ENCODE measurements around the gene THBS1. TPM values are rescaled to one million over a fixed set of nuclear protein-coding genes. Genes with fewer than 3 reads are reported as not detected.

Gene THBS1
- total RNA-seq, 2 experiments from 2014 or later: 1.2 to 1.5 TPM

- no peaks in the 10 kb centered on the region for H3K9me3 Mint-ChIP-seq
- DNase-seq: no peak
- peaks cover 6% of the 10 kb centered on the region for H3K27me3 Mint-ChIP-seq
- peaks cover 19% of the 10 kb centered on the region for H3K4me1 Mint-ChIP-seq
- CTCF ChIA-PET: interaction anchor here (2.2 to 2.3 kb wide), 2 partner anchors 11 to 117 kb away, joined by 5 to 6 read pairs; no protein-coding TSS in a partner anchor
- no peaks in the 10 kb centered on the region for H3K36me3 Mint-ChIP-seq (ENCODE audit: low read depth)
- POLR2A ChIA-PET: interaction anchor here (1.4 to 2.6 kb wide), 2 partner anchors 11 to 16 kb away, joined by 5 to 18 read pairs; no protein-coding TSS in a partner anchor
- no peak overlapping the region for H3K4me3 Mint-ChIP-seq
- H3K27ac Mint-ChIP-seq: no peak overlapping the region
Observed at GRCh38 chr15:39640665-39641064, 59.8 kb downstream of the THBS1 start.

GRCh38 chr15:39641191-39641889 is 60.5 kb downstream of the THBS1 start:
- CTCF ChIA-PET: interaction anchor here (2.2 to 2.3 kb wide), 2 partner anchors 12 to 116 kb away, joined by 5 to 6 read pairs; no protein-coding TSS in a partner anchor
- H3K27ac Mint-ChIP-seq: no peak overlapping the region
- no peaks in the 10 kb centered on the region for H3K9me3 Mint-ChIP-seq
- no peak for DNase-seq
- POLR2A ChIA-PET: interaction anchor here (1.4 to 2.6 kb wide), 2 partner anchors 11 to 17 kb away, joined by 5 to 18 read pairs; no protein-coding TSS in a partner anchor
- no peak overlapping the region for H3K4me3 Mint-ChIP-seq
- H3K27me3 Mint-ChIP-seq: peaks cover 6% of the 10 kb centered on the region
- H3K4me1 Mint-ChIP-seq: peaks cover 19% of the 10 kb centered on the region
- H3K36me3 Mint-ChIP-seq (ENCODE audit: low read depth): no peaks in the 10 kb centered on the region

GRCh38 chr15:39642011-39642640 is 61.2 kb downstream of the THBS1 start:
- POLR2A ChIA-PET: interaction anchor here (1.4 to 2.6 kb wide), 2 partner anchors 12 to 18 kb away, joined by 5 to 18 read pairs; no protein-coding TSS in a partner anchor
- Mint-ChIP-seq H3K27ac (no peak overlapping the region), H3K27me3 (peaks cover 6% of the 10 kb centered on the region), H3K9me3 (no peaks in the 10 kb centered on the region), H3K4me3 (no peak overlapping the region), H3K4me1 (peaks cover 19% of the 10 kb centered on the region), H3K36me3 (ENCODE audit: low read depth) (no peaks in the 10 kb centered on the region)
- CTCF ChIA-PET: interaction anchor here (2.2 to 2.3 kb wide), 2 partner anchors 12 to 115 kb away, joined by 5 to 6 read pairs; no protein-coding TSS in a partner anchor
- no peak for DNase-seq

GRCh38 chr15:39643727-39644126 is 62.8 kb downstream of the THBS1 start:
- H3K4me1 Mint-ChIP-seq: peaks cover 19% of the 10 kb centered on the region
- CTCF ChIA-PET: no interaction called here

GRCh38 chr15:39644136-39644535 is 63.3 kb downstream of the THBS1 start:
- Mint-ChIP-seq H3K4me1 (peaks cover 19% of the 10 kb centered on the region), H3K36me3 (ENCODE audit: low read depth) (no peaks in the 10 kb centered on the region), H3K27ac (no peak overlapping the region), H3K27me3 (no peaks in the 10 kb centered on the region), H3K4me3 (no peak overlapping the region), H3K9me3 (no peaks in the 10 kb centered on the region)
- ChIA-PET POLR2A (interaction anchor here (0.9 to 2.1 kb wide), 2 partner anchors 15 to 21 kb away, joined by 5 to 6 read pairs; no protein-coding TSS in a partner anchor), CTCF (interaction anchor here (1.2 kb wide), 1 partner anchor 113 kb away, joined by 4 read pairs; no protein-coding TSS in a partner anchor)
- no peak for DNase-seq

More at GRCh38 chr15:39643727-39644126, 62.8 kb downstream of the THBS1 start:
- H3K36me3 Mint-ChIP-seq (ENCODE audit: low read depth): no peaks in the 10 kb centered on the region
- H3K27me3 Mint-ChIP-seq: no peaks in the 10 kb centered on the region
- no peaks in the 10 kb centered on the region for H3K9me3 Mint-ChIP-seq
- no peak for DNase-seq
- H3K27ac Mint-ChIP-seq: no peak overlapping the region
- POLR2A ChIA-PET: interaction anchor here (0.9 to 2.1 kb wide), 2 partner anchors 14 to 21 kb away, joined by 5 to 6 read pairs; no protein-coding TSS in a partner anchor
- no peak overlapping the region for H3K4me3 Mint-ChIP-seq

- no peak overlapping the region for H3K27ac Mint-ChIP-seq
- H3K4me1 Mint-ChIP-seq: peaks cover 19% of the 10 kb centered on the region
- no peaks in the 10 kb centered on the region for H3K9me3 Mint-ChIP-seq
- no peak for DNase-seq
- ChIA-PET CTCF (interaction anchor here (1.2 to 1.4 kb wide), 2 partner anchors 16 to 111 kb away, joined by 4 read pairs; no protein-coding TSS in a partner anchor), POLR2A (no interaction called here)
- no peaks in the 10 kb centered on the region for H3K36me3 Mint-ChIP-seq (ENCODE audit: low read depth)
- peaks cover 6% of the 10 kb centered on the region for H3K27me3 Mint-ChIP-seq
- H3K4me3 Mint-ChIP-seq: no peak overlapping the region
Observed at GRCh38 chr15:39645138-39645975, 64.5 kb downstream of the THBS1 start.

- H3K36me3 Mint-ChIP-seq (ENCODE audit: low read depth): no peaks in the 10 kb centered on the region
- H3K4me3 Mint-ChIP-seq: no peak overlapping the region
- peaks cover 19% of the 10 kb centered on the region for H3K4me1 Mint-ChIP-seq
- peaks cover 8% of the 10 kb centered on the region for H3K27me3 Mint-ChIP-seq
- H3K27ac Mint-ChIP-seq: no peak overlapping the region
- no peaks in the 10 kb centered on the region for H3K9me3 Mint-ChIP-seq
- no peak for DNase-seq
- ChIA-PET CTCF (interaction anchor here (1.4 kb wide), 1 partner anchor 17 kb away, joined by 4 read pairs; no protein-coding TSS in a partner anchor), POLR2A (no interaction called here)
Observed at GRCh38 chr15:39645976-39646257, 65.0 kb downstream of the THBS1 start.

GRCh38 chr15:39646425-39646824 is 65.5 kb downstream of the THBS1 start:
- no peak for DNase-seq
- H3K4me1 Mint-ChIP-seq: peaks cover 16% of the 10 kb centered on the region

More at GRCh38 chr15:39646425-39646824, 65.5 kb downstream of the THBS1 start:
- ChIA-PET CTCF (no interaction called here), POLR2A (no interaction called here)
- Mint-ChIP-seq H3K27ac (no peak overlapping the region), H3K36me3 (ENCODE audit: low read depth) (no peaks in the 10 kb centered on the region), H3K4me3 (no peak overlapping the region), H3K27me3 (peaks cover 8% of the 10 kb centered on the region), H3K9me3 (no peaks in the 10 kb centered on the region)

Other genes with a start within 250 kb of the THBS1 start
- under 1 TPM; 0.58 to 0.88 TPM for gene FSIP1, start 201.8 kb downstream of the THBS1 start, total RNA-seq

All from activated CD4-positive, alpha-beta memory T cell treated with anti-CD3 and anti-CD28 coated beads, Interleukin-2, amount 10 ng/mL, durations not matched to agents 7 days and 5 days (primary cell).